ENCODE results near the gene TTC31.

The TTC31 gene

GRCh38 chr2:74482801-74483674, at the start of gene TTC31, which contains the start of gene CCDC142:
TSS of gene TTC31 (plus strand) at chr2:74483081. CDS start at chr2:74483096, 15 bp downstream.
TSS of gene CCDC142 (minus strand) at chr2:74482998. CDS start at chr2:74482837, 161 bp downstream.
- peak within 1 kb of the TSS; percentile 99 for H3K27ac ChIP-seq (ENCODE audit: low read length)
- no peaks in the 10 kb centered on the region for H3K27me3 ChIP-seq (ENCODE audit: insufficient read depth, low read length, poor library complexity)
- peaks cover 61% of the 10 kb centered on the region for H3K79me2 ChIP-seq (ENCODE audit: insufficient read depth, low read length)
- peak within 1 kb of the TSS; percentile 99 for H2AFZ ChIP-seq (ENCODE audit: low read depth, low read length)
- H4K20me1 ChIP-seq (ENCODE audit: insufficient read depth, low read length), result peaks cover 15% of the 10 kb centered on the region
- H3K4me1 ChIP-seq (ENCODE audit: insufficient read depth, low read length), result peaks cover 40% of the 10 kb centered on the region
- peak within 1 kb of the TSS; percentile 100 for H3K4me2 ChIP-seq (ENCODE audit: insufficient read depth, low read length)
- no peaks in the 10 kb centered on the region for H3K9me3 ChIP-seq (ENCODE audit: insufficient read depth, low read length, severe bottlenecking)
- H3K36me3 ChIP-seq (ENCODE audit: insufficient read depth, low read length), result peaks cover 53% of the 10 kb centered on the region
- peak within 1 kb of the TSS; percentile 88 to 95 for H3K4me3 ChIP-seq (ENCODE audit: low read depth in 1 of 2, low read length in 2 of 2)
- DNase-seq, result peak; percentile 96
- ATAC-seq (ENCODE audit: insufficient read depth, low read depth), result peak; percentile 88
- TF ChIP-seq EZH2 (IDR thresholded peaks at IDR 0.05; ENCODE audit: borderline replicate concordance, low read depth, low read length, severe bottlenecking) (no peak), CTCF (IDR thresholded peaks at IDR 0.05; ENCODE audit: borderline replicate concordance, extremely low read depth, low read length, poor library complexity, severe bottlenecking) (peak; percentile 97)
- H3K9ac ChIP-seq (ENCODE audit: low read depth, low read length), result peak within 1 kb of the TSS; percentile 92

GRCh38 chr2:74436111-74436805, 46.6 kb upstream of the TTC31 start:
- H4K20me1 ChIP-seq (ENCODE audit: insufficient read depth, low read length), result no peaks in the 10 kb centered on the region
- H3K4me2 ChIP-seq (ENCODE audit: insufficient read depth, low read length), result no peak overlapping the region
- H3K27ac ChIP-seq (ENCODE audit: low read length), result no peak overlapping the region

GRCh38 chr2:74436848-74437695, 45.8 kb upstream of the TTC31 start:
- Histone ChIP-seq H3K27ac (ENCODE audit: low read length) (no peak overlapping the region), H3K79me2 (ENCODE audit: insufficient read depth, low read length) (peaks cover 5% of the 10 kb centered on the region; the same call in 1 of the 2 replicates), H3K4me1 (ENCODE audit: insufficient read depth, low read length) (peaks cover 41% of the 10 kb centered on the region), H3K4me2 (ENCODE audit: insufficient read depth, low read length) (no peak overlapping the region), H3K27me3 (ENCODE audit: insufficient read depth, low read length, poor library complexity) (no peaks in the 10 kb centered on the region), H3K9me3 (ENCODE audit: insufficient read depth, low read length, severe bottlenecking) (no peaks in the 10 kb centered on the region), H2AFZ (ENCODE audit: low read depth, low read length) (no peak overlapping the region), H4K20me1 (ENCODE audit: insufficient read depth, low read length) (no peaks in the 10 kb centered on the region), H3K36me3 (ENCODE audit: insufficient read depth, low read length) (no peaks in the 10 kb centered on the region), H3K9ac (ENCODE audit: low read depth, low read length) (no peak overlapping the region), H3K4me3 (ENCODE audit: low read depth in 1 of 2, low read length in 2 of 2) (no peak overlapping the region)
- DNase-seq, result no peak
- no peak for TF ChIP-seq EZH2 (IDR thresholded peaks at IDR 0.05; ENCODE audit: borderline replicate concordance, low read depth, low read length, severe bottlenecking)
- TF ChIP-seq CTCF (IDR thresholded peaks at IDR 0.05; ENCODE audit: borderline replicate concordance, extremely low read depth, low read length, poor library complexity, severe bottlenecking), result no peak
- ATAC-seq (ENCODE audit: insufficient read depth, low read depth), result no peak

More at GRCh38 chr2:74436111-74436805, 46.6 kb upstream of the TTC31 start:
- Histone ChIP-seq H2AFZ (ENCODE audit: low read depth, low read length) (no peak overlapping the region), H3K36me3 (ENCODE audit: insufficient read depth, low read length) (no peaks in the 10 kb centered on the region), H3K79me2 (ENCODE audit: insufficient read depth, low read length) (peaks cover 5% of the 10 kb centered on the region; the same call in 1 of the 2 replicates), H3K9me3 (ENCODE audit: insufficient read depth, low read length, severe bottlenecking) (no peaks in the 10 kb centered on the region), H3K9ac (ENCODE audit: low read depth, low read length) (no peak overlapping the region), H3K27me3 (ENCODE audit: insufficient read depth, low read length, poor library complexity) (no peaks in the 10 kb centered on the region), H3K4me1 (ENCODE audit: insufficient read depth, low read length) (peaks cover 41% of the 10 kb centered on the region), H3K4me3 (ENCODE audit: low read depth in 1 of 2, low read length in 2 of 2) (no peak overlapping the region)
- ATAC-seq (ENCODE audit: insufficient read depth, low read depth), result no peak
- no peak for TF ChIP-seq CTCF (IDR thresholded peaks at IDR 0.05; ENCODE audit: borderline replicate concordance, extremely low read depth, low read length, poor library complexity, severe bottlenecking)
- no peak for TF ChIP-seq EZH2 (IDR thresholded peaks at IDR 0.05; ENCODE audit: borderline replicate concordance, low read depth, low read length, severe bottlenecking)
- DNase-seq, result no peak
